ENCODE results near the gene KRTAP5-9.

The KRTAP5-9 gene

GRCh38 chr11:71542382-71542781 lies 5.8 kb upstream of the KRTAP5-9 start:
- H3K4me3 ChIP-seq (replicated peaks; ENCODE audit: low read depth, low read length): no peak overlapping the region
- no peak for TF ChIP-seq CTCF (IDR thresholded peaks at IDR 0.05; ENCODE audit: low read depth, low read length, missing control alignments)
- DNase-seq (ENCODE audit: extremely low read depth, low read depth): no peak

DNA sequence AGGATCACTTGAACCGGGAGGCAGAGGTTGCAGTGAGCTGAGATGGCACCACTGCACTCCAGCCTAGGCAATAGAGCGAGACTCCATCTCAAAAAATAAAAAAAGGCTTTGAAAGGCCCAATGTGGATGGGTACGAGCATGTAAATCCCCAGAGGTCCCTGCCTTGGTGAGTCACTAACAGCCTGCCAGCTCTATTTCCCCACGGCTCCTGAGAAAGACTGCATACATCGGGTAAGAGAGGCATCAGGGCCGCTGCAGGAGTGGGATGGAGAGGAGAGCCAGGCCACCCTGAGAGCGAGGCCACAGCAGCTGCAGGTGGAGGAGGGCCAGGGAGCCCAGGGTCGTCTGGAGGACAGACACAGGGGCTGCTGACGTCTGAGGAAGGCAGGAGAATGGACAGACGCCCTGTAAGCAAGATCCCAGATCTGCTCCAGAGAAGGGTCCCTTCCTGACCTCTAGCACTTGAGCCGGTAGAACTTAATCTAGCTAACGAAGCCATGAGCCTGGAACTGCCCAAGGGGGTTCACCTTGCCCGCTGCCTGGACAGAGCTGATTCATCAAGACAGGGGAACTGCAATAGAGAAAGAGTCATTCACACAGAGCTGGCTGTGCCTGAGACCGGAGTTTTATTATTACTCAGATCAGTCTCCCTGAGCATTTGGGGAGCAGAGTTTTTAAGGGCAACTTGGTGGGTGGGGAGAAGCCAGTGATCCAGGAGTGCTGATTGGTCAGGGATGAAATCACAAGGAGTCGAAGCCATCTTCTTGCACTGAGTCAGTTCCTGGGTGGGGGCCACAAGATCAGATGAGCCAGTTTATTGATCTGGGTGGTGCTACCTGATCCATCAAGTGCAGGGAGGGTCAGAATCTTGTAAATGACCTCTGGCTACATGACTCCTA lies 5.1 kb upstream of the KRTAP5-9 start:
- no peak overlapping the region for H3K4me3 ChIP-seq (replicated peaks; ENCODE audit: low read depth, low read length)
- TF ChIP-seq CTCF (IDR thresholded peaks at IDR 0.05; ENCODE audit: low read depth, low read length, missing control alignments): no peak
- DNase-seq (ENCODE audit: extremely low read depth, low read depth): no peak

- no peak overlapping the region for H3K4me3 ChIP-seq (replicated peaks; ENCODE audit: low read depth, low read length)
- DNase-seq (ENCODE audit: extremely low read depth, low read depth): no peak
- TF ChIP-seq CTCF (IDR thresholded peaks at IDR 0.05; ENCODE audit: low read depth, low read length, missing control alignments): no peak
Observed at GRCh38 chr11:71543866-71544265, 4.4 kb upstream of the KRTAP5-9 start.

DNA sequence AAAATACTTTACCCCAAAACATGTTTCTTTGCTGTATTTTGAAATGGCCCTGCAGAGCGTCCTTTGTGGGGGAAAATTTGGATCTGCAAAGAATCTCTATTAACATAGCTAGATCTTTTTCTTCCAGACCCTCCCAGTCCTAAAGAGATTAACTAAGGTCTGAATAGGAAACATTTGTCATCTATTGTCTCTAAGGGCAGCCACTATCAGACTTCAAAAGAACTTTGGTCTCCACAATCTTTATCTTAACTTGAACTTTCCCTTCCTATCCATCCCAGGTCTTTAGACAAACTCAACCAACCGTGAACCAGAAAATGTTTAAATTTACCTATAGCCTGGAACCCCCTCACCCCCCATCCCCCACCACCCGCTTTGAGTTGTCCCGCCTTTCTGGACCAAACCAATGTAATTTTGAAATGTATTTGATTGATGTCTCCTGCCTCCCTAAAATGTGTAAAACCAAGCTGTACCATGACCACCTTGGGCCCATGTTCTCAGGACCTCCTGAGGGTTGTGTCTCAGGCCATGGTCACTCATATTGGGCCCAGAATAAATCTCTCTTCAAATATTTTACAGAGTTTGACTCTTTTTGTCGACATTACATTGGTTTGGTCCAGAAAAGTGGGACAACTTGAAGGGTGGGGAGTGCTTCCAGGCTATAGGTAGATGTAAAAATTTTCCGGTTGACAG lies 3.5 kb upstream of the KRTAP5-9 start:
- DNase-seq (ENCODE audit: extremely low read depth, low read depth): no peak
- H3K4me3 ChIP-seq (replicated peaks; ENCODE audit: low read depth, low read length): no peak overlapping the region
- no peak for TF ChIP-seq CTCF (IDR thresholded peaks at IDR 0.05; ENCODE audit: low read depth, low read length, missing control alignments)

- no peak for DNase-seq (ENCODE audit: extremely low read depth, low read depth)
- H3K4me3 ChIP-seq (replicated peaks; ENCODE audit: low read depth, low read length): no peak overlapping the region
- no peak for TF ChIP-seq CTCF (IDR thresholded peaks at IDR 0.05; ENCODE audit: low read depth, low read length, missing control alignments)
Observed at GRCh38 chr11:71545405-71545966, 2.7 kb upstream of the KRTAP5-9 start.

- TF ChIP-seq CTCF (IDR thresholded peaks at IDR 0.05; ENCODE audit: low read depth, low read length, missing control alignments): no peak
- H3K4me3 ChIP-seq (replicated peaks; ENCODE audit: low read depth, low read length): no peak overlapping the region
- no peak for DNase-seq (ENCODE audit: extremely low read depth, low read depth)
Observed at GRCh38 chr11:71548716-71549151, 514 bp downstream of the KRTAP5-9 start.

Measured in HFF-Myc (cell line).